GM12872 (cell line): ENCODE results near the gene YIPF2.

Experiments
- TF ChIP-seq, protein P1 (sequence below): IDR thresholded peaks from 3 replicates; pipeline ENCODE4 v1.5.1; 2011; ENCODE audit warnings: low read depth, mild to moderate bottlenecking, low read length, moderate library complexity; ENCODE audit not compliant: insufficient read depth

The YIPF2 gene

DNA sequence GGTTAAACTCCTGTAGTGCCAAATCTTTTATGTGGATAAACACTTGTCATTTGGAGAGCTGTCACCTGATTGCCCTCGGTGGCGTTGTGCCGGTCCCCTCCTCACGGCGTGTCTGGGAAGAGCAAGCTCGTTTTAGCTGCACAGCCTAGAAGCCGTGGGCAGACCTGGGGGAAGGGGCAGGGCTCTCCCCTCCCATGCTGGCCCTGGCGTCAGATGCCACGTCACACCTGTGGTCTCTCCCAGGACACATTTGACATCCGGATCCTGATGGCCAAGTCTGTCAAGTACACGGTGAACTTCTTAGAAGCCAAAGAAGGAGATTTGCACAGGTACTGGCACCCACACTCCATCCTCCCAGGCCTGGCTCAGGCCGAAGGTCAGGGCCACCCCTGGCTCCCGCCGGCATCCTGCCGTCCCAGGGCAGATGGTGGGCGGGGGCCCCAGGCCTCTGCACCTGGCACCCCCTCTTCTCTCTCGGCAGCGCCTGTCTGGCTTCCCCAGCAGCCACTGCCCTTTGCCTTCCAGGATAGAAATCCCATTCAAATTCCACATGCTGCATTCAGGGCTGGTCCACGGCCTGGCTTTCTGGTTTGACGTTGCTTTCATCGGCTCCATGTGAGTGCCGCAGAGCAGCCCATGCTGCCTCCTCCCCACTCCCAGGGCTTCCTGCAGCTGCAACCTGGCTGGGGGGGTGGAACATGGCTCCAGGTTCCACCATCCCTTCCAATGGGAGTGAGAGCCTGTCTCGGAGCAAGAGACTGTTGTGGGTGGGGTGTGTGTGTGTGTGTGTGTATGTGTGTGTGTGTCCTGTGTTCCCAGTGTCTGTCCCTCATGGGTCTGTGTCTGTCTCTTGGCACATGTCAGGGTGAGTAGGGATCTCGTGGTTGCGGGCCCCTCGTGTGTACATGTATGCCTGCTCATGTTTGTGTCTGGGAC is 8.8 kb downstream of the YIPF2 start:
- TF ChIP-seq, protein P1, sequence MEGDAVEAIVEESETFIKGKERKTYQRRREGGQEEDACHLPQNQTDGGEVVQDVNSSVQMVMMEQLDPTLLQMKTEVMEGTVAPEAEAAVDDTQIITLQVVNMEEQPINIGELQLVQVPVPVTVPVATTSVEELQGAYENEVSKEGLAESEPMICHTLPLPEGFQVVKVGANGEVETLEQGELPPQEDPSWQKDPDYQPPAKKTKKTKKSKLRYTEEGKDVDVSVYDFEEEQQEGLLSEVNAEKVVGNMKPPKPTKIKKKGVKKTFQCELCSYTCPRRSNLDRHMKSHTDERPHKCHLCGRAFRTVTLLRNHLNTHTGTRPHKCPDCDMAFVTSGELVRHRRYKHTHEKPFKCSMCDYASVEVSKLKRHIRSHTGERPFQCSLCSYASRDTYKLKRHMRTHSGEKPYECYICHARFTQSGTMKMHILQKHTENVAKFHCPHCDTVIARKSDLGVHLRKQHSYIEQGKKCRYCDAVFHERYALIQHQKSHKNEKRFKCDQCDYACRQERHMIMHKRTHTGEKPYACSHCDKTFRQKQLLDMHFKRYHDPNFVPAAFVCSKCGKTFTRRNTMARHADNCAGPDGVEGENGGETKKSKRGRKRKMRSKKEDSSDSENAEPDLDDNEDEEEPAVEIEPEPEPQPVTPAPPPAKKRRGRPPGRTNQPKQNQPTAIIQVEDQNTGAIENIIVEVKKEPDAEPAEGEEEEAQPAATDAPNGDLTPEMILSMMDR = no peak

DNA sequence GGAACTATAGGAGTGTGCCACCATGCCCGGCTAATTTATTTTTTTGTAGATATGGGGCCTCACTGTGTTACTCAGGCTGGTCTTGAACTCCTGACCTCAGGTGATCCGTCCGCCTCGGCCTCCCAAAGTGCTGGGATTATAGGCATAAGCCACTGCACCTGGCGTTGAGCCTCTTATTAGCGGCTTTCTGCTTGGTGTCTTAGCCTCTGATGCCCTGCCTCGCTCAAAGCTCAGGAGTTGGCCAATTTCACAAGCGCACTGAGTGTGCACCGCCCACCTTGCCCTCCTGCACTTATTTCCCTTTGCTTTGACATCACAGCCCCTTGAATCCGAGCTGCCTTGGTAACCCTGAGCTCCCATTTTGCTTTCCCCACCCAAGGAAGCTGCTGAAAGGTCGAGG is 10.1 kb downstream of the YIPF2 start:
- TF ChIP-seq, protein P1 = no peak

DNA sequence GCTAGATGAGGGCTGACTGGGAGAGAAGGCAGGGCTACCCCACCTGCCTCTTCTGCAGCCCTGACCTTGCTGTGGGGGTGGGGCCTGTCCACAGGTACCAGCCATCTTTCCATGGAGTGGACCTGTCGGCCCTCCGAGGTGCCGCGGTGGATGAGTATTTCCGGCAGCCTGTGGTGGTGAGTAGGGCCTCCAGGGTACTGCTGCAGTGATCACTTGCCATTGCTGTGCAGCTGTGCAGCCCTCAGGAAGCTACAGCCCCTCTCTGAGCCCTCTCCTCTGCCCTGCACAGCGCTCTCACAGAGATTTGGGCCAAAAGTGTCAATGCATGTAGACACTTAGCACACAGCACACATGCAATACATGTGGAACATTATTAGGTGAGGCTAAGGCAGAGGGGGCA is 11.8 kb downstream of the YIPF2 start:
- TF ChIP-seq, protein P1 = no peak

DNA sequence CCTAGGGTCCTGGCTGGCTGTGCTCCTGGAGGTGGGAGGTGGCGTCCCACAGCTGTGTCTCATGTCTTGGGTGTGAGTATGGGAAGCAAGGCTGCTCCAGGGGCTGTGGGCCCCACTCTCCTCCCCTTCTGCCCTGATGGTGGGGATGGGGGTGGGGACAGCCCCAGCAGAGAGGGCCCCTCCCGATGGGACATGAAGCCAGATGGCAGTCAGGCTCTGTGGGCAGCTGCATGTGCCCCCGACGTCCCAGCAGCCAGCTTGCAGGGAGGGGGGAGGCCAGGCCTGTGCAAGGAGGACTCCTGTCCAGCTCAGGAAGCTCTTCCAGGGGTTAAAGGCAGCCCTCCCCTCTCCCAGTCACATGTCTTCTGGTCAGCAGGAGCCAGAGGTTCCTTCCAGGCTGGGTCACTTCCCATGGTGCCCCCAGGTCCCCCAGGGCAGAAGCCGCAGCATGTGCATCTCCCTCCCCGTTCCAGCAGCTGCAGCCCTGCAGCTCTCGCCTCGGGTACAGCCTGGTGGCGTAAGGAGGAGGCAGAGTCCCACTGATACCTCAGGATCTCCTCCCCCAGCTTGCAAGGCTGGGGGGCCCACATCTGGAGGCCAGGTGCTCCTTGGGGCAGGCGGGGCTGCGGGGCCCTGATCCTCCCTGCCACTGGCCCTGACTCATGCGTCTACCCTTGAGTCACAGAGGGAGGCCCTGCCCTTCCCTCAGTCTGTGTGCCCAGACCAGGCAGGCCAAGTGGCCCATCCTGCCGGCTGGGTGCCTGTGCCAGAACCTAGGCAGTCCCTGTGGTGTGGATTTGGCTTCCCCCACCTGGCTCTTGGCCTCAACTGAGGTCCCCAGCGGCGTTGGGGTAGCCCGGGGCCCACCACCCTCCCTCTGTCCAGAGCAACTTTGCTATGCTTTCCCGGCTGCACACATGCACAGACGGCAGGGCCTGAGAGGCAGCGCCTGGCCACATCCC is 13.0 kb downstream of the YIPF2 start:
- TF ChIP-seq, protein P1 = no peak

DNA sequence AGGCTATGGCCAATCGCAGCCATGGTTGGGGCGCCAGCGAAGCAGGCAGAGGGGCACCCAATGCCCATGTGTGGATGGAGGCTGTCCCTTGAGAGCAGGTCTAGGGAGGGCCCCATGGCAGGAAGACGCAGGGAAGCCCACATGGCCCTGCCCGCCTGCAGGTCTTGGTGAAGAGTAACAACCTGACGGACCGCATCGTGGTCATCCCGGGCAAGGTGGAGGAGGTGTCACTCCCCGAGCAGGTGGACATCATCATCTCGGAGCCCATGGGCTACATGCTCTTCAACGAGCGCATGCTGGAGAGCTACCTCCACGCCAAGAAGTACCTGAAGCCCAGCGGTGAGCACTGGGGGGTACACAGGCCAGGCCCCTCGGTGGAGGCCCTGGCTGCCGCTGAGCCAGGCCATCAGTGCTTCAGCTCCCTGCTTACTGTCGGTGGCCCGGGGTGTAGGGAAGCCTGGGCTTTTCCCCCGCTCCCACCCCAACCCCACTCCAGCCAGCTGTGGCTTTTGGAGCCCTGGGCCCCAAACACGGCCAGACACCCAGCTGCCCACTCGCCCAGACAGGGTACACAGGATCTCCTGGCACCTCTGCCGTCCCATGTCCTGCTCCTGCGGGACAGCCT is 14.6 kb downstream of the YIPF2 start:
- TF ChIP-seq, protein P1 = no peak

DNA sequence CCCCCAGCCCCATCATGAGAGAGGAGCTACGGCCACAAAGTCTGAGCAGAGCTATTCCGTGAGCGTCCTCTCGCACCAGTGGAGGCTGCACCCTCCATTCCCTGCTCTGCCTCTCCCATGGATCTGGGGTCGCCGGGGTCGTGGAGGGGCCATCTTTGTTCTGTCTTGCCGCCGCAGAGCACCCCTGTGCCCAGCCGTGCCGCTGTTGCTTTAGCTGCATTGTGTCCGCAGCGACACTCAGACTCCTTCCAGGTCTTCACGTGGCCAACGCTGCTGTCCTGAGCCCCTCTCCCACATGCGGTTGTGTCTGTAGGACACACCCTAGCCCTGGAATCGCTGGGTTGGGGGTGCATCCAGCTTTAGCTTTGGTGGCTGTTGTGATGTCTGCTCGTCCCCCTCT is 15.8 kb downstream of the YIPF2 start:
- TF ChIP-seq, protein P1 = no peak
